H1 (cell line): ENCODE results near the gene XPO6. TPM values are rescaled to one million over a fixed set of nuclear protein-coding genes. Genes with fewer than 3 reads are reported as not detected.

ENCODE experiments used
- polyA plus RNA-seq, 7 experiments: library from polyadenylated mRNA; depleted of rRNA in 3 of 7; stranded (reverse) in 5 of 7; unstranded in 2 of 7; fragments of >200 nt in 5 of 7; fragments of 200-250 nt in 2 of 7; gene quantifications; 1 replicate in 5 of 7; 2 replicates in 1 of 7; 4 replicates in 1 of 7; pipeline versions ENCODE4 v1.2.1 to v1.2.3, GENCODE V29; 2011 to 2013; ENCODE audit warnings: missing spikeins in 2 of 7, mixed read lengths in 2 of 7
- total RNA-seq: library from RNA; stranded (reverse); fragmentation: NEBNext Ultra II Directional; extraction: Animal tissue kit (Norgen Biotek cat#: 25700); gene quantifications from 2 replicates; pipeline ENCODE4 v1.2.1, GENCODE V29; 2021
- TF ChIP-seq, protein P1 (sequence below): fragments of 300-600 bp; sonication (generic); IDR thresholded peaks from 2 replicates; pipeline ENCODE4 v1.7.1; 2012; ENCODE audit warnings: low read length, moderate library complexity, mild to moderate bottlenecking, inconsistent platforms; ENCODE audit not compliant: insufficient replicate concordance

XPO6 gene
- total and polyA plus RNA-seq, 2 of the 8 experiments (the other 6 are each of a cell fraction or from before 2014, with no cell fraction given) = 152 to 254 TPM

GRCh38 chr16:28151180-28151579 lies 60.6 kb downstream of the XPO6 start (continued):
- TF ChIP-seq, protein P1, sequence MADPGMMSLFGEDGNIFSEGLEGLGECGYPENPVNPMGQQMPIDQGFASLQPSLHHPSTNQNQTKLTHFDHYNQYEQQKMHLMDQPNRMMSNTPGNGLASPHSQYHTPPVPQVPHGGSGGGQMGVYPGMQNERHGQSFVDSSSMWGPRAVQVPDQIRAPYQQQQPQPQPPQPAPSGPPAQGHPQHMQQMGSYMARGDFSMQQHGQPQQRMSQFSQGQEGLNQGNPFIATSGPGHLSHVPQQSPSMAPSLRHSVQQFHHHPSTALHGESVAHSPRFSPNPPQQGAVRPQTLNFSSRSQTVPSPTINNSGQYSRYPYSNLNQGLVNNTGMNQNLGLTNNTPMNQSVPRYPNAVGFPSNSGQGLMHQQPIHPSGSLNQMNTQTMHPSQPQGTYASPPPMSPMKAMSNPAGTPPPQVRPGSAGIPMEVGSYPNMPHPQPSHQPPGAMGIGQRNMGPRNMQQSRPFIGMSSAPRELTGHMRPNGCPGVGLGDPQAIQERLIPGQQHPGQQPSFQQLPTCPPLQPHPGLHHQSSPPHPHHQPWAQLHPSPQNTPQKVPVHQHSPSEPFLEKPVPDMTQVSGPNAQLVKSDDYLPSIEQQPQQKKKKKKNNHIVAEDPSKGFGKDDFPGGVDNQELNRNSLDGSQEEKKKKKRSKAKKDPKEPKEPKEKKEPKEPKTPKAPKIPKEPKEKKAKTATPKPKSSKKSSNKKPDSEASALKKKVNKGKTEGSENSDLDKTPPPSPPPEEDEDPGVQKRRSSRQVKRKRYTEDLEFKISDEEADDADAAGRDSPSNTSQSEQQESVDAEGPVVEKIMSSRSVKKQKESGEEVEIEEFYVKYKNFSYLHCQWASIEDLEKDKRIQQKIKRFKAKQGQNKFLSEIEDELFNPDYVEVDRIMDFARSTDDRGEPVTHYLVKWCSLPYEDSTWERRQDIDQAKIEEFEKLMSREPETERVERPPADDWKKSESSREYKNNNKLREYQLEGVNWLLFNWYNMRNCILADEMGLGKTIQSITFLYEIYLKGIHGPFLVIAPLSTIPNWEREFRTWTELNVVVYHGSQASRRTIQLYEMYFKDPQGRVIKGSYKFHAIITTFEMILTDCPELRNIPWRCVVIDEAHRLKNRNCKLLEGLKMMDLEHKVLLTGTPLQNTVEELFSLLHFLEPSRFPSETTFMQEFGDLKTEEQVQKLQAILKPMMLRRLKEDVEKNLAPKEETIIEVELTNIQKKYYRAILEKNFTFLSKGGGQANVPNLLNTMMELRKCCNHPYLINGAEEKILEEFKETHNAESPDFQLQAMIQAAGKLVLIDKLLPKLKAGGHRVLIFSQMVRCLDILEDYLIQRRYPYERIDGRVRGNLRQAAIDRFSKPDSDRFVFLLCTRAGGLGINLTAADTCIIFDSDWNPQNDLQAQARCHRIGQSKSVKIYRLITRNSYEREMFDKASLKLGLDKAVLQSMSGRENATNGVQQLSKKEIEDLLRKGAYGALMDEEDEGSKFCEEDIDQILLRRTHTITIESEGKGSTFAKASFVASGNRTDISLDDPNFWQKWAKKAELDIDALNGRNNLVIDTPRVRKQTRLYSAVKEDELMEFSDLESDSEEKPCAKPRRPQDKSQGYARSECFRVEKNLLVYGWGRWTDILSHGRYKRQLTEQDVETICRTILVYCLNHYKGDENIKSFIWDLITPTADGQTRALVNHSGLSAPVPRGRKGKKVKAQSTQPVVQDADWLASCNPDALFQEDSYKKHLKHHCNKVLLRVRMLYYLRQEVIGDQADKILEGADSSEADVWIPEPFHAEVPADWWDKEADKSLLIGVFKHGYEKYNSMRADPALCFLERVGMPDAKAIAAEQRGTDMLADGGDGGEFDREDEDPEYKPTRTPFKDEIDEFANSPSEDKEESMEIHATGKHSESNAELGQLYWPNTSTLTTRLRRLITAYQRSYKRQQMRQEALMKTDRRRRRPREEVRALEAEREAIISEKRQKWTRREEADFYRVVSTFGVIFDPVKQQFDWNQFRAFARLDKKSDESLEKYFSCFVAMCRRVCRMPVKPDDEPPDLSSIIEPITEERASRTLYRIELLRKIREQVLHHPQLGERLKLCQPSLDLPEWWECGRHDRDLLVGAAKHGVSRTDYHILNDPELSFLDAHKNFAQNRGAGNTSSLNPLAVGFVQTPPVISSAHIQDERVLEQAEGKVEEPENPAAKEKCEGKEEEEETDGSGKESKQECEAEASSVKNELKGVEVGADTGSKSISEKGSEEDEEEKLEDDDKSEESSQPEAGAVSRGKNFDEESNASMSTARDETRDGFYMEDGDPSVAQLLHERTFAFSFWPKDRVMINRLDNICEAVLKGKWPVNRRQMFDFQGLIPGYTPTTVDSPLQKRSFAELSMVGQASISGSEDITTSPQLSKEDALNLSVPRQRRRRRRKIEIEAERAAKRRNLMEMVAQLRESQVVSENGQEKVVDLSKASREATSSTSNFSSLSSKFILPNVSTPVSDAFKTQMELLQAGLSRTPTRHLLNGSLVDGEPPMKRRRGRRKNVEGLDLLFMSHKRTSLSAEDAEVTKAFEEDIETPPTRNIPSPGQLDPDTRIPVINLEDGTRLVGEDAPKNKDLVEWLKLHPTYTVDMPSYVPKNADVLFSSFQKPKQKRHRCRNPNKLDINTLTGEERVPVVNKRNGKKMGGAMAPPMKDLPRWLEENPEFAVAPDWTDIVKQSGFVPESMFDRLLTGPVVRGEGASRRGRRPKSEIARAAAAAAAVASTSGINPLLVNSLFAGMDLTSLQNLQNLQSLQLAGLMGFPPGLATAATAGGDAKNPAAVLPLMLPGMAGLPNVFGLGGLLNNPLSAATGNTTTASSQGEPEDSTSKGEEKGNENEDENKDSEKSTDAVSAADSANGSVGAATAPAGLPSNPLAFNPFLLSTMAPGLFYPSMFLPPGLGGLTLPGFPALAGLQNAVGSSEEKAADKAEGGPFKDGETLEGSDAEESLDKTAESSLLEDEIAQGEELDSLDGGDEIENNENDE = no peak
